Endothelial cell of umbilical vein (primary cell): Measurements from ENCODE around the gene PAEP. TPM values are rescaled to one million over a fixed set of nuclear protein-coding genes. Genes with fewer than 3 reads are reported as not detected.

Experiments
- BruUV-seq: library from RNA; stranded (reverse); fragments of 400-500 nt; replicated peaks from 2 replicates; lab custom pipeline; 2021; lab: Mats Ljungman, UMichigan
- CTCF ChIA-PET: fragments of 300-600, 350-600 bp; sonication (Branson Sonifier 250); formaldehyde crosslinking; loops from one replicate; lab custom pipeline; 2021; ENCODE audit warnings: antibody characterized with exemption, inconsistent platforms; lab: Charles Lee
- POLR2A ChIA-PET: fragments of 300-600, 350-600 bp; sonication (Branson Sonifier 250); formaldehyde crosslinking; loops from one replicate; lab custom pipeline; 2021; ENCODE audit warnings: antibody characterized with exemption, inconsistent platforms; lab: Charles Lee
- DNase-seq: peaks from one replicate; pipeline ENCODE4 v3.0.0-alpha.2; 2011; ENCODE audit warnings: low read depth, low spot score
- FAIRE-seq: peaks from 2 replicates; lab custom pipeline; 2011; peaks lifted over from hg19 to GRCh38; lab: Jason Lieb, UNC
- H2AFZ ChIP-seq: 2 replicates; pipeline ENCODE4 v1.6.0; 2012; ENCODE audit warnings: low read depth, low read length, control low read depth, inconsistent platforms
- H3K27ac ChIP-seq: 2 replicates; pipeline ENCODE4 v1.5.1; 2011; ENCODE audit warnings: low read depth, mild to moderate bottlenecking, control low read depth, low read length, moderate library complexity; ENCODE audit not compliant: insufficient read depth
- H3K27me3 ChIP-seq, 2 experiments: 2 replicates each; pipeline versions ENCODE4 v1.6.0 to v1.6.1; 2011; ENCODE audit warnings: low read length in 2 of 2, mixed read lengths in 1 of 2; ENCODE audit not compliant: control insufficient read depth in 2 of 2, insufficient read depth in 2 of 2
- H3K36me3 ChIP-seq, 2 experiments: 2 replicates in 1 of 2; 3 replicates in 1 of 2; pipeline ENCODE4 v1.5.1; 2011; ENCODE audit warnings: low read length in 2 of 2, mild to moderate bottlenecking in 1 of 2, moderate library complexity in 1 of 2; ENCODE audit not compliant: control insufficient read depth in 2 of 2, insufficient read depth in 2 of 2; ENCODE audit errors: extremely low read depth in 1 of 2
- H3K4me1 ChIP-seq: 3 replicates; pipeline ENCODE4 v1.5.1; 2011; ENCODE audit warnings: mild to moderate bottlenecking, low read length; ENCODE audit not compliant: control insufficient read depth, insufficient read depth; ENCODE audit errors: extremely low read depth
- H3K4me2 ChIP-seq: 2 replicates; pipeline ENCODE4 v1.6.1; 2011; ENCODE audit warnings: low read length, control low read depth, mixed read lengths; ENCODE audit not compliant: insufficient read depth
- H3K4me3 ChIP-seq, 3 experiments: fragments of 200-600 bp in 1 of 3; sonication (generic), shearing (Covaris generic) in 1 of 3; replicated peaks in 1 of 3; 2 replicates each; pipeline ENCODE4 v1.5.1; 2011 to 2016; ENCODE audit warnings: control low read depth in 3 of 3, low read length in 3 of 3, mild to moderate bottlenecking in 2 of 3, inconsistent platforms in 1 of 3, low read depth in 1 of 3, moderate library complexity in 1 of 3; ENCODE audit not compliant: insufficient read depth in 1 of 3
- H3K79me2 ChIP-seq: 2 replicates; pipeline ENCODE4 v1.6.0; 2012; ENCODE audit warnings: low read length, inconsistent platforms; ENCODE audit not compliant: control insufficient read depth, insufficient read depth
- H3K9ac ChIP-seq: replicated peaks from 2 replicates; pipeline ENCODE3; 2011; ENCODE audit warnings: low read length, control low read depth; ENCODE audit not compliant: insufficient read depth; ENCODE audit errors: extremely low read depth
- H3K9me1 ChIP-seq: replicated peaks from 3 replicates; pipeline ENCODE4 v1.6.0; 2011; ENCODE audit warnings: mild to moderate bottlenecking, low read length; ENCODE audit not compliant: control insufficient read depth, insufficient read depth; ENCODE audit errors: extremely low read depth
- H3K9me3 ChIP-seq: replicated peaks from 2 replicates; pipeline ENCODE4 v1.5.1; 2012; ENCODE audit warnings: low read length, inconsistent platforms; ENCODE audit not compliant: control insufficient read depth, insufficient read depth
- H4K20me1 ChIP-seq: replicated peaks from 2 replicates; pipeline ENCODE3; 2011; ENCODE audit warnings: mild to moderate bottlenecking, low read length; ENCODE audit not compliant: control insufficient read depth, insufficient read depth; ENCODE audit errors: extremely low read depth
- EZH2 ChIP-seq: IDR thresholded peaks from 2 replicates; pipeline ENCODE4 v1.6.1; 2012; ENCODE audit warnings: borderline replicate concordance, low read depth, mild to moderate bottlenecking, moderate library complexity, low read length, inconsistent platforms; ENCODE audit not compliant: severe bottlenecking
- FOS ChIP-seq: IDR thresholded peaks from 2 replicates; pipeline ENCODE4 v1.6.1; 2011; ENCODE audit warnings: mild to moderate bottlenecking, low read length, moderate library complexity, borderline replicate concordance; ENCODE audit not compliant: insufficient read depth
- GATA2 ChIP-seq: IDR thresholded peaks from 2 replicates; pipeline ENCODE4 v1.7.0; 2011; ENCODE audit warnings: low read depth, mild to moderate bottlenecking, moderate library complexity, mixed read lengths, low read length; ENCODE audit not compliant: insufficient read length, insufficient read depth
- JUN ChIP-seq: IDR thresholded peaks from 2 replicates; pipeline ENCODE4 v1.6.1; 2011; ENCODE audit warnings: borderline replicate concordance, low read depth; ENCODE audit not compliant: insufficient read length, insufficient read depth
- MAX ChIP-seq: IDR thresholded peaks from 2 replicates; pipeline ENCODE4 v1.6.1; 2011; ENCODE audit not compliant: insufficient read depth, insufficient read length
- MYC ChIP-seq: IDR thresholded peaks from one replicate; pipeline ENCODE4 v1.6.1; 2011; ENCODE audit warnings: mild to moderate bottlenecking, low read depth, low read length
- POLR2A ChIP-seq: IDR thresholded peaks from 2 replicates; pipeline ENCODE4 v1.6.1; 2012; ENCODE audit warnings: low read depth, mild to moderate bottlenecking, control low read depth, low read length
- POLR2AphosphoS5 ChIP-seq: IDR thresholded peaks from 2 replicates; pipeline ENCODE4 v1.6.1; 2012; ENCODE audit warnings: low read depth, mild to moderate bottlenecking, control low read depth, low read length, moderate library complexity; ENCODE audit not compliant: insufficient read depth
- dilution Hi-C: fragments of 300-500 bp; cut with MboI; formaldehyde crosslinking; loops from one replicate; pipeline ENCODE4 v1.15.0; 2019; ENCODE audit warnings: low sequenced_read_pairs; ENCODE audit not compliant: extremely low pct_ligation_motif_present
- intact Hi-C: fragments of 100-400 bp; cut with micrococcal nuclease; formaldehyde crosslinking; loops from one replicate; pipeline ENCODE4 v1.10.0; 2022
- polyA plus RNA-seq, 4 experiments: library from polyadenylated mRNA; depleted of rRNA in 3 of 4; stranded (reverse) in 3 of 4; unstranded in 1 of 4; fragments of >200 nt; gene quantifications; 2 replicates each; pipeline versions ENCODE4 v1.2.1 to v1.2.3, GENCODE V29; 2011 to 2012; ENCODE audit warnings: missing spikeins in 1 of 4
- total RNA-seq: library from RNA; stranded (reverse); gene quantifications from 2 replicates; pipeline ENCODE4 v1.2.3, GENCODE V29; 2021
- TF ChIP-seq, protein P1 (sequence below), 2 donors: IDR thresholded peaks; 1 replicate in 1 of 2; 2 replicates in 1 of 2; pipeline ENCODE4 v1.5.1; 2011; ENCODE audit warnings: low read length in 2 of 2, mild to moderate bottlenecking in 2 of 2, moderate library complexity in 2 of 2, control low read depth in 1 of 2, inconsistent platforms in 1 of 2, low read depth in 1 of 2; ENCODE audit not compliant: insufficient read depth in 1 of 2; ENCODE audit errors: extremely low read depth in 1 of 2

The PAEP gene
- total and polyA plus RNA-seq, 2 donors (not counting 3 experiments of a cell fraction or from before 2014, with no cell fraction given) = not detected

GRCh38 chr9:135609366-135609955 is 47.9 kb downstream of the PAEP start:
- Histone ChIP-seq H3K9ac (no peak overlapping the region), H3K27ac (no peak overlapping the region), H3K9me3 (no peaks in the 10 kb centered on the region), H4K20me1 (no peaks in the 10 kb centered on the region), H3K4me2 (no peak overlapping the region), H3K4me1 (no peaks in the 10 kb centered on the region), H3K36me3 (no peaks in the 10 kb centered on the region), H2AFZ (no peak overlapping the region), H3K4me3 (no peak overlapping the region), H3K27me3 (no peaks in the 10 kb centered on the region), H3K9me1 (no peaks in the 10 kb centered on the region), H3K79me2 (no peaks in the 10 kb centered on the region)
- TF ChIP-seq POLR2AphosphoS5 = no peak
- no peak for TF ChIP-seq MAX
- no peak for TF ChIP-seq POLR2A
- TF ChIP-seq JUN = no peak
- no peak for TF ChIP-seq EZH2
- TF ChIP-seq, protein P1, sequence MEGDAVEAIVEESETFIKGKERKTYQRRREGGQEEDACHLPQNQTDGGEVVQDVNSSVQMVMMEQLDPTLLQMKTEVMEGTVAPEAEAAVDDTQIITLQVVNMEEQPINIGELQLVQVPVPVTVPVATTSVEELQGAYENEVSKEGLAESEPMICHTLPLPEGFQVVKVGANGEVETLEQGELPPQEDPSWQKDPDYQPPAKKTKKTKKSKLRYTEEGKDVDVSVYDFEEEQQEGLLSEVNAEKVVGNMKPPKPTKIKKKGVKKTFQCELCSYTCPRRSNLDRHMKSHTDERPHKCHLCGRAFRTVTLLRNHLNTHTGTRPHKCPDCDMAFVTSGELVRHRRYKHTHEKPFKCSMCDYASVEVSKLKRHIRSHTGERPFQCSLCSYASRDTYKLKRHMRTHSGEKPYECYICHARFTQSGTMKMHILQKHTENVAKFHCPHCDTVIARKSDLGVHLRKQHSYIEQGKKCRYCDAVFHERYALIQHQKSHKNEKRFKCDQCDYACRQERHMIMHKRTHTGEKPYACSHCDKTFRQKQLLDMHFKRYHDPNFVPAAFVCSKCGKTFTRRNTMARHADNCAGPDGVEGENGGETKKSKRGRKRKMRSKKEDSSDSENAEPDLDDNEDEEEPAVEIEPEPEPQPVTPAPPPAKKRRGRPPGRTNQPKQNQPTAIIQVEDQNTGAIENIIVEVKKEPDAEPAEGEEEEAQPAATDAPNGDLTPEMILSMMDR (IDR thresholded peaks at IDR 0.05; ENCODE audit: extremely low read depth in 1 of 2, insufficient read depth in 1 of 2, low read depth in 1 of 2, low read length in 2 of 2) = no peak
- no peak for TF ChIP-seq MYC
- TF ChIP-seq GATA2 = no peak
- no peak for TF ChIP-seq FOS
- CTCF ChIA-PET = no interaction called here
- dilution Hi-C loops = no loop called here
- intact Hi-C loops = loop anchor here (10.0 kb wide), 2 partner anchors 315 to 675 kb away; no protein-coding TSS in a partner anchor
- no TSS peak for BruUV-seq
- DNase-seq (no peak), FAIRE-seq (no peak)
- POLR2A ChIA-PET = interaction anchor here (0.6 kb wide), 1 partner anchor 12 kb away, joined by 5 read pairs; no protein-coding TSS in a partner anchor
